Measurements from ENCODE around the gene ORC3. TPM values are rescaled to one million over a fixed set of nuclear protein-coding genes. Genes with fewer than 3 reads are reported as not detected.
"Not testable (repeated sequence)": the region's sequence is repeated elsewhere in the genome, so short reads cannot be mapped to it uniquely, and the experiment has no call there.

ORC3 gene
- total RNA-seq, 2 donors from 2014 or later = 14.3 to 14.4 TPM

GRCh38 chr6:87573307-87574024 is 16.5 kb upstream of the ORC3 start:
- ATAC-seq = no peak
- H3K4me1 Mint-ChIP-seq = peaks cover 28% of the 10 kb centered on the region
- no peaks in the 10 kb centered on the region for H3K27me3 Mint-ChIP-seq
- peak overlapping the region; percentile 12 for H3K27ac Mint-ChIP-seq
- H3K4me3 Mint-ChIP-seq = no peak overlapping the region
- no peak for DNase-seq
- H3K9me3 ChIP-seq (ENCODE audit: control insufficient read depth, low read length, poor library complexity, severe bottlenecking) = no peaks in the 10 kb centered on the region
- H3K36me3 Mint-ChIP-seq (ENCODE audit: low read depth) = peaks cover 8% of the 10 kb centered on the region

DNA sequence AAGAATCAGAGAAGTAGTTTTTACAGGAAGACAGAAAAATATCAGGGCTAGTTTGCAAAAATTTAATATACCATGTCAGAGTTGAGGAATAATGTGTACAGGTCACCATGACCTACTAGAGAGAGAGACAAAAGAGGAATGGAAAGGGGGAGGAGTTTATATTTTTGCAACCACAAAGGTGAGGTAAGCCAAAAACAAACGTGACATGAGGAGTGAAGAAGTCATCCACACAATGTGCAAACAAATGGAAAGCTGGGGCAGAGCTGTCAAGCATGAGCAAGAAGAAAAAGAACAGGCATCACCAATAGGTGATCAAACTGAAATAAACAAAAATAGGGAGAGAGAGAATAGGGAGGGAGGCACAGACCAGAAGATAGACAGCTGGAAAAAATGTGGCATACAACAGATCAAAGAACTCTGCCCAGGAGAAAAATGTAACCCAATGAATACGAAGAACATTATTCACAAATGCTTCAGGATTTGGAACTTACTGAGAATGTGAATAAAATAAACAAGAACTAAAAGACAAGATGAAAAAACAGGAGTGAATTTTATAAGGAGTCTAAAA is 15.6 kb upstream of the ORC3 start:
- H3K9me3 ChIP-seq (ENCODE audit: control insufficient read depth, low read length, poor library complexity, severe bottlenecking) = no peaks in the 10 kb centered on the region
- peaks cover 28% of the 10 kb centered on the region for H3K4me1 Mint-ChIP-seq
- H3K27ac Mint-ChIP-seq = peak overlapping the region; percentile 12
- peaks cover 8% of the 10 kb centered on the region for H3K36me3 Mint-ChIP-seq (ENCODE audit: low read depth)
- no peak for DNase-seq
- no peaks in the 10 kb centered on the region for H3K27me3 Mint-ChIP-seq
- H3K4me3 Mint-ChIP-seq = peak overlapping the region; percentile 81
- ATAC-seq = peak; percentile 53

DNA sequence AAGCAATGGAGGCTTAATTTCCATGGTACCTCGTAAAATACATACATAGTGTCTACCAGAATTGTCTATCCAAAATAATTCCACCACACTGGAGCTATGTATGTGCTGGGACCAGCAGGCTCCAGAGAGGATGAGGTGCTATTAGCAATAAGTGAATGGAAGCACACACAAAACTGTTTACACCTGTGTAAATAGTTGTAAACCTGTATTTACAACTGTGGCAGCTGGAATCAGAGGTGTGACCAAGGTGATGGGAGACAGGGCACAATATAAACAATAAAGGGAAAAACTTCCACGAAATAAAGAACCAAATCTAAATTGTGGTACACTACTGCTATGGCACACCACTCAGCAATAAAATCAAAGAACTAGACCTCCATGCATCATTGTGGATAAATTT is 14.5 kb upstream of the ORC3 start:
- no peaks in the 10 kb centered on the region for H3K9me3 ChIP-seq (ENCODE audit: control insufficient read depth, low read length, poor library complexity, severe bottlenecking)
- H3K4me3 Mint-ChIP-seq = no peak overlapping the region
- H3K36me3 Mint-ChIP-seq (ENCODE audit: low read depth) = peaks cover 13% of the 10 kb centered on the region

GRCh38 chr6:87583822-87584221 is 6.1 kb upstream of the ORC3 start:
- no peak for ATAC-seq
- Mint-ChIP-seq H3K4me3 (no peak overlapping the region), H3K27ac (no peak overlapping the region), H3K4me1 (peaks cover 32% of the 10 kb centered on the region), H3K27me3 (no peaks in the 10 kb centered on the region), H3K36me3 (ENCODE audit: low read depth) (peaks cover 11% of the 10 kb centered on the region)
- no peak for DNase-seq
- H3K9me3 ChIP-seq (ENCODE audit: control insufficient read depth, low read length, poor library complexity, severe bottlenecking) = no peaks in the 10 kb centered on the region

More for the DNA sequence above, 14.5 kb upstream of the ORC3 start:
- Mint-ChIP-seq H3K27ac (peak overlapping the region; percentile 12), H3K27me3 (no peaks in the 10 kb centered on the region), H3K4me1 (peaks cover 28% of the 10 kb centered on the region)
- ATAC-seq (no peak), DNase-seq (no peak)

DNA sequence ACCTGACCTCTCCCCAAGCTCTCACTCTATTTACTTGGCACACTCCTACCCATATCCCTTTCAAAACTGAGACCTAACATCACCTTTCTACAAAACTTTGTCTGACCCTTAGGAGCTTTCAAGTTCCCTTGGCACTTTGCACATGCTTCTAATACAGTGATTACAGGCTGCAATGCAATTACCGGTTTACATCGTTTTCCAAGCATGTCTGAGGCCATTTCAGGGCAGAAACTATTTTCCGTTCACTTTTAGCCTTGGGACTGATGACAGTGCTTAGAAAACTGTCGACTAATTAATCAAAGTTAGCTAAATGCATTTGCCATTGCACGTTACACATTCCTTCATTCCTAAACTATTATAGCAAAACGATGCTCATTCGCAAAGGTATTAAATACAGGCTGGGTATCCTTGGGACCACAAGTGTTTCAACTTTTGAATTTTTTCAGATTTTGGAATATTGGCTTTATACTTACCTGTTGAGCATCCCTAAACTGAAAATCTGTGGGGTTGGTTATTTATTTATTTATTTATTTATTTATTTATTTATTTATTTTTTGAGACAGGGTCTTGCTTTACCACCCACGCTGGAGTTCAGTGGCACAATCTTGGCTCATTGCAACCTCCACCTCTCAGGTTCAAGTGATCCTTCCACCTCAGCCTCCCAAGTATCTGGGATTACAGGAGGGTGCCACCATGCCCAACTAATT is 3.4 kb upstream of the ORC3 start:
- ATAC-seq = no peak
- H3K4me3 Mint-ChIP-seq = no peak overlapping the region
- H3K4me1 Mint-ChIP-seq = peaks cover 50% of the 10 kb centered on the region
- no peaks in the 10 kb centered on the region for H3K27me3 Mint-ChIP-seq
- DNase-seq = no peak
- H3K27ac Mint-ChIP-seq = no peak overlapping the region
- no peaks in the 10 kb centered on the region for H3K9me3 ChIP-seq (ENCODE audit: control insufficient read depth, low read length, poor library complexity, severe bottlenecking)
- H3K36me3 Mint-ChIP-seq (ENCODE audit: low read depth) = peaks cover 6% of the 10 kb centered on the region

DNA sequence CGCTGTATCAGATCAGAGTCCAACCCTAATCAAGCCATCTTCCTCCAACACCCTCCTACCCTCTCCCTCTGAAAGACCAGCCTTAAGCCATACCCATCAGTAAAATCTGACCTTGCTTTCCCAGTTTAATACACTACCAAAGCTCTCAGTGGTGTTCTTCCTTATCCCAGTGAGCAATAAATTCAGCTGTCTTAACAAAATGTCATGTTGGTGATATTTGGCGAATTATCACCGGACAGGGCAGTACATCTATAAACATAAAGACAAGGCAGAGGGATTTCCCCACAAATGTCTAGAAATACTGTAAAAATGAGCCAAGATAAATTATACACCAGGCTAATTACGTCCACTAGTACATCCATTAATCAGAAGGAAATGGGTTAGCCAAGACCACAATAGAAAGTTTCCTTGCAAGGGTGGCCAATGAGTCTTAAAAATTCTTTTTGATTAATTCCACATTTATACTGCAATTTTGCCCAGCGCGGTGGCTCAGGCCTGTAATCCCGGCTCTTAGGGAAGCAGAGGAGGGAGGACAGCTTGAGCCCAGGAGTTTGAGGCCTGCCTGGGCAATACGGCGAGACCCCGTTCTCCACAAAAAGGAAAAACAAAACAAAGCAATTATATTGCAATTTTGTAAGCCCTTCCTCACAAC is 1.1 kb upstream of the ORC3 start:
- no peaks in the 10 kb centered on the region for H3K9me3 ChIP-seq (ENCODE audit: control insufficient read depth, low read length, poor library complexity, severe bottlenecking)
- Mint-ChIP-seq H3K36me3 (ENCODE audit: low read depth) (peaks cover 3% of the 10 kb centered on the region), H3K4me3 (peak overlapping the region; percentile 99), H3K4me1 (peaks cover 47% of the 10 kb centered on the region), H3K27ac (peak overlapping the region; percentile 100), H3K27me3 (no peaks in the 10 kb centered on the region)
- ATAC-seq (no peak), DNase-seq (no peak)

DNA sequence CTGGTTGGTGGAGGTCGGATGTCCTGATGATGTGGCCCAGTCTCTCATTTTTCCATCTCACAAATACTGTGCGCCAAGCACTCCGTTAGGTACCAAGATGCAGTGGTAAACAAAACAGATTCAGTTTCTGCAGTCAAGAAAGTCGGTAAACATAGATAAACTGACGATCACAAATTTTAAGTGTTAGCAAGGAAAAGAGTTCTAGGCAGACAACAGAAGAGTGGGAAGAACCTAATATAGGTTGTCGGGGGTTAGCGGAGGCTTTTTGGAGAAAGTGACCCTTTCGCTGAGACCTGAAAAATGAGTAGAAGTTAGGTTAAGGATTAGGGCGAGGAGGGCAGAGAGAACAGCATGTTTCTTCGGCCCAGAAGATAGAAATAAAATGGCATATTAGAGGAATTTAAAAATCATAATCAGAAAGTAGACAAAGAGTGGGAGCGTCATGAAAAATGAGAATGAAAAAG is 514 bp downstream of the ORC3 start:
- Mint-ChIP-seq H3K27ac (peak overlapping the region; percentile 100), H3K36me3 (ENCODE audit: low read depth) (peaks cover 3% of the 10 kb centered on the region), H3K4me1 (peaks cover 44% of the 10 kb centered on the region), H3K27me3 (no peaks in the 10 kb centered on the region), H3K4me3 (peak overlapping the region; percentile 99)
- no peak for ATAC-seq
- H3K9me3 ChIP-seq (ENCODE audit: control insufficient read depth, low read length, poor library complexity, severe bottlenecking) = no peaks in the 10 kb centered on the region
- DNase-seq = no peak

- Mint-ChIP-seq H3K27me3 (no peaks in the 10 kb centered on the region), H3K4me3 (peak overlapping the region; percentile 99), H3K27ac (peak overlapping the region; percentile 100), H3K4me1 (peaks cover 40% of the 10 kb centered on the region), H3K36me3 (ENCODE audit: low read depth) (no peaks in the 10 kb centered on the region)
- no peak for ATAC-seq
- no peaks in the 10 kb centered on the region for H3K9me3 ChIP-seq (ENCODE audit: control insufficient read depth, low read length, poor library complexity, severe bottlenecking)
- no peak for DNase-seq
These were observed 1.1 kb downstream of the ORC3 start for GRCh38 chr6:87590990-87591389.

DNA sequence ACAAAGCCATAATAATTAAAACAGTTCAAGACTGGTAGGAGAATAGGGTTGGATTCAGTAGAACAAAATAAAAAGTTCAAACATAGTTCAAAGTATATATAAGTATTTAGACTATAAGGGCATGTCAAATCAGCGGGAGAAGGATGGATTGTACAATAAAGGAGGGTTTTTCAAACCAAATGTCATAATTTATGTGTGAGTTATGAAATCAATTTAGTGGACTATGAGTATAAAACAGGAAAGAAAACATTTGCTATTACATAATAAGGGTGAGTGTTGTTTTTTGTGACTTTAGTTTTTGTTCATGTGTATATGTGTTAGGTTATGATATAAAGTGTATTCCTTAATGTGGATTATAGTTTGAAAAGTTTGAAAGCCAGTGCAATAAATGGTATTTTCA is 10.6 kb downstream of the ORC3 start:
- Mint-ChIP-seq H3K4me1 (no peaks in the 10 kb centered on the region), H3K27ac (no peak overlapping the region), H3K27me3 (no peaks in the 10 kb centered on the region), H3K36me3 (ENCODE audit: low read depth) (no peaks in the 10 kb centered on the region), H3K4me3 (no peak overlapping the region)
- no peak for ATAC-seq
- H3K9me3 ChIP-seq (ENCODE audit: control insufficient read depth, low read length, poor library complexity, severe bottlenecking) = no peaks in the 10 kb centered on the region
- DNase-seq = no peak

- H3K9me3 ChIP-seq (ENCODE audit: control insufficient read depth, low read length, poor library complexity, severe bottlenecking) = no peaks in the 10 kb centered on the region
- Mint-ChIP-seq H3K27ac (no peak overlapping the region), H3K27me3 (no peaks in the 10 kb centered on the region), H3K4me1 (no peaks in the 10 kb centered on the region), H3K4me3 (no peak overlapping the region), H3K36me3 (ENCODE audit: low read depth) (peaks cover 2% of the 10 kb centered on the region)
- DNase-seq (no peak), ATAC-seq (no peak)
These were observed 16.3 kb downstream of the ORC3 start for GRCh38 chr6:87606199-87606598.

GRCh38 chr6:87608802-87609201 is 18.9 kb downstream of the ORC3 start:
- H3K27me3 Mint-ChIP-seq = no peaks in the 10 kb centered on the region
- peaks cover 9% of the 10 kb centered on the region for H3K36me3 Mint-ChIP-seq (ENCODE audit: low read depth)
- H3K4me3 Mint-ChIP-seq = no peak overlapping the region
- H3K27ac Mint-ChIP-seq = no peak overlapping the region
- no peaks in the 10 kb centered on the region for H3K4me1 Mint-ChIP-seq
- no peak for DNase-seq
- H3K9me3 ChIP-seq (ENCODE audit: control insufficient read depth, low read length, poor library complexity, severe bottlenecking) = no peaks in the 10 kb centered on the region
- no peak for ATAC-seq

DNA sequence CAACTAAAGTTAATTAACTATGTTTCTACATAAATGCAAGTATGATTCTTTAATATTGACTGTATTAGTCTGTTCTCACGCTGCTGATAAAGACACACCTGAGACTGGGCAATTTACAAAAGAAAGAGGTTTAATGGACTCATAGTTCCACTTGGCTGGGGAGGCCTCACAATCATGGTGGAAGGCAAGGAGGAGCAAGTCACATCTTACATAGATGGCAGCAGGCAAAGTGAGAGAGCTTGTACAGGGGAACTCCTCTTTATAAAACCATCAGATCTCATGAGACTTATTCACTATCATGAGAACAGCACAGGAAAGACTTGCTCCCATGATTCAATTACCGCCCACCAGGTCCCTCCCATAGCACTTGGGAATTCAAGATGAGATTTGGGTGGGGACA is 23.1 kb downstream of the ORC3 start:
- not testable (repeated sequence) for H3K9me3 ChIP-seq (ENCODE audit: control insufficient read depth, low read length, poor library complexity, severe bottlenecking); H3K27me3 Mint-ChIP-seq; H3K36me3 Mint-ChIP-seq (ENCODE audit: low read depth); H3K27ac Mint-ChIP-seq; H3K4me3 Mint-ChIP-seq; ATAC-seq; DNase-seq; H3K4me1 Mint-ChIP-seq

- H3K27ac Mint-ChIP-seq = no peak overlapping the region
- DNase-seq = no peak
- peaks cover 14% of the 10 kb centered on the region for H3K36me3 Mint-ChIP-seq (ENCODE audit: low read depth)
- no peaks in the 10 kb centered on the region for H3K9me3 ChIP-seq (ENCODE audit: control insufficient read depth, low read length, poor library complexity, severe bottlenecking)
- H3K4me3 Mint-ChIP-seq = no peak overlapping the region
- H3K4me1 Mint-ChIP-seq = peaks cover 9% of the 10 kb centered on the region
- no peak for ATAC-seq
- no peaks in the 10 kb centered on the region for H3K27me3 Mint-ChIP-seq
These were observed 27.5 kb downstream of the ORC3 start for GRCh38 chr6:87617405-87617804.
